Liver (tissue), 9 donors: Measurements from ENCODE around the gene KIAA1217. TPM values are rescaled to one million over a fixed set of nuclear protein-coding genes. Genes with fewer than 3 reads are reported as not detected.

Experiments
- DNase-seq: peaks from one replicate; pipeline ENCODE4 v3.0.0-alpha.2; 2017; ENCODE audit warnings: low spot score
- H3K27ac ChIP-seq, 2 donors: one replicate each; pipeline ENCODE4 v1.7.0; 2013; ENCODE audit warnings: inconsistent platforms in 2 of 2, low read length in 2 of 2, control low read depth in 1 of 2, low read depth in 1 of 2, mild to moderate bottlenecking in 1 of 2
- H3K27me3 ChIP-seq, 4 donors: one replicate each; pipeline versions ENCODE4 v1.6.1 to v1.7.0; 2013; ENCODE audit warnings: low read length in 3 of 4, inconsistent platforms in 1 of 4, mild to moderate bottlenecking in 1 of 4, moderate library complexity in 1 of 4; ENCODE audit not compliant: control insufficient read depth in 4 of 4, insufficient read depth in 4 of 4
- H3K36me3 ChIP-seq, 4 donors: one replicate each; pipeline versions ENCODE4 v1.6.1 to v1.7.0; 2013; ENCODE audit warnings: low read length in 3 of 4, mild to moderate bottlenecking in 3 of 4, low read depth in 1 of 4, moderate library complexity in 1 of 4; ENCODE audit not compliant: control insufficient read depth in 4 of 4, insufficient read depth in 3 of 4
- H3K4me1 ChIP-seq, 4 donors: one replicate each; pipeline versions ENCODE4 v1.6.1 to v1.7.0; 2013; ENCODE audit warnings: low read length in 3 of 4, mild to moderate bottlenecking in 3 of 4, moderate library complexity in 1 of 4; ENCODE audit not compliant: control insufficient read depth in 4 of 4, insufficient read depth in 4 of 4
- H3K4me3 ChIP-seq, 3 donors: one replicate each; pipeline versions ENCODE4 v1.6.1 to v1.7.0; 2013; ENCODE audit warnings: low read length in 3 of 3, control low read depth in 1 of 3, low read depth in 1 of 3, mild to moderate bottlenecking in 1 of 3
- H3K9ac ChIP-seq, 2 donors: one replicate each; pipeline ENCODE4 v1.7.0; 2013; ENCODE audit warnings: low read length in 2 of 2, mild to moderate bottlenecking in 2 of 2, moderate library complexity in 2 of 2, control low read depth in 1 of 2, low read depth in 1 of 2
- H3K9me3 ChIP-seq, 4 donors: one replicate each; pipeline versions ENCODE4 v1.6.1 to v1.7.0; 2013; ENCODE audit warnings: low read length in 3 of 4; ENCODE audit not compliant: control insufficient read depth in 4 of 4
- EGR1 ChIP-seq, 2 donors: IDR thresholded peaks; 2 replicates each; pipeline ENCODE4 v1.6.1; 2016 to 2018; ENCODE audit warnings: antibody characterized with exemption in 2 of 2, low read depth in 2 of 2
- FOXA1 ChIP-seq: IDR thresholded peaks from 2 replicates; pipeline ENCODE4 v1.6.1; 2016; ENCODE audit warnings: antibody characterized with exemption
- FOXA2 ChIP-seq: IDR thresholded peaks from 2 replicates; pipeline ENCODE4 v1.6.1; 2016; ENCODE audit warnings: antibody characterized with exemption
- GABPA ChIP-seq, 2 donors: IDR thresholded peaks in 1 of 2; conservative IDR thresholded peaks in 1 of 2; 2 replicates each; pipeline ENCODE4 v1.6.1; 2016; ENCODE audit warnings: antibody characterized with exemption in 2 of 2, mild to moderate bottlenecking in 1 of 2, moderate library complexity in 1 of 2
- HNF4A ChIP-seq, 2 donors: conservative IDR thresholded peaks; 2 replicates each; pipeline ENCODE4 v1.6.1; 2016; ENCODE audit warnings: antibody characterized with exemption in 2 of 2, mild to moderate bottlenecking in 2 of 2
- HNF4G ChIP-seq: IDR thresholded peaks from 2 replicates; pipeline ENCODE4 v1.6.1; 2016; ENCODE audit warnings: antibody characterized with exemption
- JUND ChIP-seq, 2 donors: IDR thresholded peaks; 2 replicates each; pipeline ENCODE4 v1.6.1; 2016; ENCODE audit warnings: antibody characterized with exemption in 2 of 2
- NR2F2 ChIP-seq: IDR thresholded peaks from 2 replicates; pipeline ENCODE4 v1.6.1; 2016; ENCODE audit warnings: antibody characterized with exemption
- SP1 ChIP-seq: IDR thresholded peaks from 2 replicates; pipeline ENCODE4 v1.6.1; 2018; ENCODE audit warnings: antibody characterized with exemption, mild to moderate bottlenecking
- TAF1 ChIP-seq: conservative IDR thresholded peaks from 2 replicates; pipeline ENCODE4 v1.6.1; 2016; ENCODE audit warnings: antibody characterized with exemption, mild to moderate bottlenecking
- YY1 ChIP-seq: IDR thresholded peaks from 2 replicates; pipeline ENCODE4 v1.6.1; 2016; ENCODE audit warnings: antibody characterized with exemption, mild to moderate bottlenecking
- WGBS: extraction: QIAGEN DNeasy Blood & Tissue Kit; methylation state at CpG from one replicate; pipeline ENCODE4 v1.1.7; 2013; 5-methylcytosine and 5-hydroxymethylcytosine counted together
- polyA plus RNA-seq, 2 donors: library from polyadenylated mRNA; stranded (reverse) in 1 of 2; unstranded in 1 of 2; fragments of 200-250 nt in 1 of 2; fragments of >200 nt in 1 of 2; fragmentation: Nextera tagmentation in 1 of 2; extraction: Ambion mirVana in 1 of 2; gene quantifications; one replicate each; pipeline versions ENCODE4 v1.2.1 to v1.2.3, GENCODE V29; 2013 to 2015
- total RNA-seq, 2 donors: library from RNA; depleted of rRNA; stranded (reverse); fragments of >200 nt; gene quantifications; one replicate each; pipeline ENCODE4 v1.2.3, GENCODE V29; 2014
- TF ChIP-seq, protein P1 (sequence below): fragments of 150-350 bp; IDR thresholded peaks from 2 replicates; pipeline ENCODE4 v1.5.1; 2017; ENCODE audit warnings: improper control_type of control experiment, low read depth, low read length; ENCODE audit not compliant: missing input control
- TF ChIP-seq, protein P2 (sequence below): IDR thresholded peaks from 2 replicates; pipeline ENCODE4 v1.6.1; 2016; ENCODE audit warnings: antibody characterized with exemption
- TF ChIP-seq, protein P3 (sequence below): IDR thresholded peaks from 2 replicates; pipeline ENCODE4 v1.6.1; 2016; ENCODE audit warnings: antibody characterized with exemption
- TF ChIP-seq, protein P4 (sequence below): IDR thresholded peaks from 2 replicates; pipeline ENCODE4 v1.6.1; 2016; ENCODE audit warnings: antibody characterized with exemption, mild to moderate bottlenecking
- donor health status: healthy.
- donor health status: healthy.
- donor health status: healthy.
- donor health status: healthy.
- donor health status: healthy.

KIAA1217 gene
- total and polyA plus RNA-seq, 4 donors: 4.5 to 12.8 (median 6.8) TPM

DNA sequence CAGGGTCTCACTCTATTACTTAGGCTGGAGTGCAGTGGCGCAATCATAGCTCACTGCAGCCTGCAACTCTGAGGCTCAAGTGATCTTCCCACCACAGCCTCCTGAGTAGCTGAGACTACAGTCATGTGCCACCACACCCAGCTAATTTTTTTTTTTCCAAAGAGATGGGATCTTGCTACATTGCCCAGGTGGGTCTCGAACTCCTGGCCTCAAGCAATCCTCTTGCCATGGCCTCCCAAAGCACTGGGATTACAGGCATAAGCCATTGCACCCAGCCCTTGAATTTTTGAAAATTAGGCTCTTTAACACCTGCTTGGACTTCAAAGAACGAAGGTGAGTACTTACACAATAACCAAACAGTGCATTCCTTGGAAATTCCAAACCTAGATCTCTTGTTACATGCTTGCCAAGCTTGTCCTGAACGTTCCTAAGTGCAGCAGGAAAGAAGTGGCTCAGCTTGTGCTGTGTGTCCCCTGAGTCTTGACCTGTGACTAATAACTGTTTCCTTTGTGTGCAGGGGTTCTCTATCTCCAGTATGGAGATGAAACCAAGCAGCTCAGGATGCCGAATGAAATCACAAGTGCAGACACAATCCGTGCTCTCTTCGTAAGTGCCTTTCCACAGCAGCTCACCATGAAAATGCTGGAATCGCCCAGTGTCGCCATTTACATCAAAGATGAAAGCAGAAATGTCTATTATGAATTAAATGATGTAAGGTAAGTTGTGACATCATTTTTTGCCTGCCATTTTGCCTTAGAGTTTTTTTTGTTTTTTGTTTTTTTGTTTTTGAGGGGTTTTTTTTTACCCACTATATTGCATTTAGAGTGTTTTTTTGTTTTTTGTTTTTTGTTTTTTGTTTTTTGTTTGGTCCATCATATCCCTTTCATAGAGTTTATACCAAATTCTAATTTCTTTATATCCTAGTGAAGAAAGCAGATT, 223.8 kb downstream of the KIAA1217 start:
- Histone ChIP-seq H3K27ac (no peak overlapping the region), H3K36me3 (peaks cover 0 to 2% (median 0%) of the 10 kb centered on the region in 4 donors), H3K9ac (no peak overlapping the region), H3K27me3 (no peaks in the 10 kb centered on the region), H3K4me3 (no peak overlapping the region), H3K9me3 (no peaks in the 10 kb centered on the region), H3K4me1 (peaks cover 4 to 8% (median 5%) of the 10 kb centered on the region in 4 donors)
- 79% methylated on average over 9 of the region's 9 CpGs for WGBS
- DNase-seq: no peak
- TF ChIP-seq YY1 (peak; percentile 13), NR2F2 (peak; percentile 28)
- TF ChIP-seq, protein P1, sequence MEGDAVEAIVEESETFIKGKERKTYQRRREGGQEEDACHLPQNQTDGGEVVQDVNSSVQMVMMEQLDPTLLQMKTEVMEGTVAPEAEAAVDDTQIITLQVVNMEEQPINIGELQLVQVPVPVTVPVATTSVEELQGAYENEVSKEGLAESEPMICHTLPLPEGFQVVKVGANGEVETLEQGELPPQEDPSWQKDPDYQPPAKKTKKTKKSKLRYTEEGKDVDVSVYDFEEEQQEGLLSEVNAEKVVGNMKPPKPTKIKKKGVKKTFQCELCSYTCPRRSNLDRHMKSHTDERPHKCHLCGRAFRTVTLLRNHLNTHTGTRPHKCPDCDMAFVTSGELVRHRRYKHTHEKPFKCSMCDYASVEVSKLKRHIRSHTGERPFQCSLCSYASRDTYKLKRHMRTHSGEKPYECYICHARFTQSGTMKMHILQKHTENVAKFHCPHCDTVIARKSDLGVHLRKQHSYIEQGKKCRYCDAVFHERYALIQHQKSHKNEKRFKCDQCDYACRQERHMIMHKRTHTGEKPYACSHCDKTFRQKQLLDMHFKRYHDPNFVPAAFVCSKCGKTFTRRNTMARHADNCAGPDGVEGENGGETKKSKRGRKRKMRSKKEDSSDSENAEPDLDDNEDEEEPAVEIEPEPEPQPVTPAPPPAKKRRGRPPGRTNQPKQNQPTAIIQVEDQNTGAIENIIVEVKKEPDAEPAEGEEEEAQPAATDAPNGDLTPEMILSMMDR: no peak

DNA sequence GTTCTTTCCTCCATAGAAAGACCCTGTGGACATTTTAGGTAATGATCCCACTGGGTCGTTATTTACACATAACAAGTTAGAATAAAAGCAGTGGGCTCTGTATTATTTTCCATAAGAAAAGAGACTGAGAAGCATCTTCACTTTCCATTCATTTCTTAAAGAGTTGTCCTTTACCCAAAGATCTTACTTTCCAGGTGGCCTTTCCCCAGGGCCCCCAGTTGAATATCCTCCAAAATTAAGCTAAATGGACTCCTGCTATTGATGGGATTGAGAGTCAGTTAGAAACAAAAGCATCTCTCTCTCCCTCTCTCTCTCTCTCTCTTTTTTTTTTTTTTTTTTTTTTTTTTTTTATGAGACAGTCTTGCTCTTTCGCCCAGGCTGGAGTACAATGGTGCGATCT, 224.8 kb downstream of the KIAA1217 start:
- no peaks in the 10 kb centered on the region for H3K4me1 ChIP-seq
- H3K27ac ChIP-seq: no peak overlapping the region
- DNase-seq: no peak
- H3K9ac ChIP-seq: no peak overlapping the region
- H3K27me3 ChIP-seq: no peaks in the 10 kb centered on the region
- H3K4me3 ChIP-seq: no peak overlapping the region
- WGBS: 94% methylated on average over 3 of the region's 3 CpGs
- no peaks in the 10 kb centered on the region for H3K9me3 ChIP-seq
- TF ChIP-seq, protein P2, sequence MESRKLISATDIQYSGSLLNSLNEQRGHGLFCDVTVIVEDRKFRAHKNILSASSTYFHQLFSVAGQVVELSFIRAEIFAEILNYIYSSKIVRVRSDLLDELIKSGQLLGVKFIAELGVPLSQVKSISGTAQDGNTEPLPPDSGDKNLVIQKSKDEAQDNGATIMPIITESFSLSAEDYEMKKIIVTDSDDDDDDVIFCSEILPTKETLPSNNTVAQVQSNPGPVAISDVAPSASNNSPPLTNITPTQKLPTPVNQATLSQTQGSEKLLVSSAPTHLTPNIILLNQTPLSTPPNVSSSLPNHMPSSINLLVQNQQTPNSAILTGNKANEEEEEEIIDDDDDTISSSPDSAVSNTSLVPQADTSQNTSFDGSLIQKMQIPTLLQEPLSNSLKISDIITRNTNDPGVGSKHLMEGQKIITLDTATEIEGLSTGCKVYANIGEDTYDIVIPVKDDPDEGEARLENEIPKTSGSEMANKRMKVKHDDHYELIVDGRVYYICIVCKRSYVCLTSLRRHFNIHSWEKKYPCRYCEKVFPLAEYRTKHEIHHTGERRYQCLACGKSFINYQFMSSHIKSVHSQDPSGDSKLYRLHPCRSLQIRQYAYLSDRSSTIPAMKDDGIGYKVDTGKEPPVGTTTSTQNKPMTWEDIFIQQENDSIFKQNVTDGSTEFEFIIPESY: no peak
- TF ChIP-seq GABPA (IDR thresholded peaks at IDR 0.05 in 1 of 2, conservative IDR thresholded peaks at IDR 0.05 in 1 of 2) (no peak), JUND (IDR thresholded peaks at IDR 0.05) (no peak), EGR1 (IDR thresholded peaks at IDR 0.05; ENCODE audit: low read depth in 2 of 2) (no peak), TAF1 (no peak), SP1 (no peak), HNF4A (conservative IDR thresholded peaks at IDR 0.05) (no peak), FOXA2 (no peak), FOXA1 (no peak), YY1 (no peak), HNF4G (no peak)
- TF ChIP-seq, protein P3, sequence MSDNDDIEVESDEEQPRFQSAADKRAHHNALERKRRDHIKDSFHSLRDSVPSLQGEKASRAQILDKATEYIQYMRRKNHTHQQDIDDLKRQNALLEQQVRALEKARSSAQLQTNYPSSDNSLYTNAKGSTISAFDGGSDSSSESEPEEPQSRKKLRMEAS: no peak
- TF ChIP-seq, protein P4, sequence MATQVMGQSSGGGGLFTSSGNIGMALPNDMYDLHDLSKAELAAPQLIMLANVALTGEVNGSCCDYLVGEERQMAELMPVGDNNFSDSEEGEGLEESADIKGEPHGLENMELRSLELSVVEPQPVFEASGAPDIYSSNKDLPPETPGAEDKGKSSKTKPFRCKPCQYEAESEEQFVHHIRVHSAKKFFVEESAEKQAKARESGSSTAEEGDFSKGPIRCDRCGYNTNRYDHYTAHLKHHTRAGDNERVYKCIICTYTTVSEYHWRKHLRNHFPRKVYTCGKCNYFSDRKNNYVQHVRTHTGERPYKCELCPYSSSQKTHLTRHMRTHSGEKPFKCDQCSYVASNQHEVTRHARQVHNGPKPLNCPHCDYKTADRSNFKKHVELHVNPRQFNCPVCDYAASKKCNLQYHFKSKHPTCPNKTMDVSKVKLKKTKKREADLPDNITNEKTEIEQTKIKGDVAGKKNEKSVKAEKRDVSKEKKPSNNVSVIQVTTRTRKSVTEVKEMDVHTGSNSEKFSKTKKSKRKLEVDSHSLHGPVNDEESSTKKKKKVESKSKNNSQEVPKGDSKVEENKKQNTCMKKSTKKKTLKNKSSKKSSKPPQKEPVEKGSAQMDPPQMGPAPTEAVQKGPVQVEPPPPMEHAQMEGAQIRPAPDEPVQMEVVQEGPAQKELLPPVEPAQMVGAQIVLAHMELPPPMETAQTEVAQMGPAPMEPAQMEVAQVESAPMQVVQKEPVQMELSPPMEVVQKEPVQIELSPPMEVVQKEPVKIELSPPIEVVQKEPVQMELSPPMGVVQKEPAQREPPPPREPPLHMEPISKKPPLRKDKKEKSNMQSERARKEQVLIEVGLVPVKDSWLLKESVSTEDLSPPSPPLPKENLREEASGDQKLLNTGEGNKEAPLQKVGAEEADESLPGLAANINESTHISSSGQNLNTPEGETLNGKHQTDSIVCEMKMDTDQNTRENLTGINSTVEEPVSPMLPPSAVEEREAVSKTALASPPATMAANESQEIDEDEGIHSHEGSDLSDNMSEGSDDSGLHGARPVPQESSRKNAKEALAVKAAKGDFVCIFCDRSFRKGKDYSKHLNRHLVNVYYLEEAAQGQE: no peak
- TF ChIP-seq, protein P1: no peak
- H3K36me3 ChIP-seq: peaks cover 0 to 2% (median 0%) of the 10 kb centered on the region in 4 donors
